MCF 10A (cell line): ENCODE measurements around the gene PCBP1. TPM values are rescaled to one million over a fixed set of nuclear protein-coding genes. Genes with fewer than 3 reads are reported as not detected.

Experiments used
- BruUV-seq: library from RNA; stranded (reverse); fragments of 400-500 nt; replicated peaks from 2 replicates; lab custom pipeline; 2021; lab: Mats Ljungman, UMichigan
- CTCF ChIA-PET: fragments of 300-600 bp; sonication (Branson Sonifier 250); formaldehyde crosslinking; extraction: SDS; loops from one replicate; lab custom pipeline; 2021; ENCODE audit warnings: antibody characterized with exemption, inconsistent platforms; lab: Yijun Ruan, JAX
- POLR2A ChIA-PET: fragments of 300-600, 350-650 bp; sonication (Branson Sonifier 250); formaldehyde crosslinking; extraction: SDS; loops from one replicate; lab custom pipeline; 2020; ENCODE audit warnings: antibody characterized with exemption, inconsistent platforms; lab: Yijun Ruan, JAX
- DNase-seq: peaks from one replicate; pipeline ENCODE4 v3.0.0-alpha.2; 2018; ENCODE audit not compliant: unreplicated experiment
- H3K27ac Mint-ChIP-seq: one replicate; pipeline ENCODE4 v1.8.0; 2022; ENCODE audit warnings: mild to moderate bottlenecking, low read depth, mixed read lengths; ENCODE audit not compliant: unreplicated experiment
- H3K27me3 Mint-ChIP-seq: one replicate; pipeline ENCODE4 v1.8.0; 2022; ENCODE audit warnings: mixed read lengths; ENCODE audit not compliant: insufficient read depth, unreplicated experiment
- H3K36me3 Mint-ChIP-seq: one replicate; pipeline ENCODE4 v1.8.0; 2022; ENCODE audit warnings: mild to moderate bottlenecking, moderate library complexity, mixed read lengths; ENCODE audit not compliant: insufficient read depth, unreplicated experiment
- H3K4me1 Mint-ChIP-seq: one replicate; pipeline ENCODE4 v1.8.0; 2022; ENCODE audit warnings: mixed read lengths; ENCODE audit not compliant: insufficient read depth, unreplicated experiment
- H3K4me3 Mint-ChIP-seq: one replicate; pipeline ENCODE4 v1.8.0; 2022; ENCODE audit warnings: mild to moderate bottlenecking, moderate library complexity, mixed read lengths; ENCODE audit not compliant: unreplicated experiment
- H3K9me3 Mint-ChIP-seq: one replicate; pipeline ENCODE4 v1.8.0; 2022; ENCODE audit warnings: mixed read lengths; ENCODE audit not compliant: unreplicated experiment
- CTCF ChIP-seq: fragments of 200-600 bp; IDR thresholded peaks from one replicate; pipeline ENCODE4 v1.8.0; 2022; ENCODE audit warnings: antibody characterized with exemption, mild to moderate bottlenecking; ENCODE audit not compliant: unreplicated experiment
- intact Hi-C: fragments of 100-400 bp; cut with micrococcal nuclease; formaldehyde crosslinking; loops from 2 replicates; pipeline ENCODE4 v1.14.1; 2022
- total RNA-seq: library from RNA; stranded (reverse); gene quantifications from 2 replicates; pipeline ENCODE4 v1.2.3, GENCODE V29; 2022

PCBP1 gene
- total RNA-seq, 1 experiment from 2014 or later = 259 TPM

- Mint-ChIP-seq H3K4me3 (no peak overlapping the region), H3K36me3 (peaks cover 58% of the 10 kb centered on the region), H3K27me3 (no peaks in the 10 kb centered on the region), H3K27ac (no peak overlapping the region), H3K9me3 (no peaks in the 10 kb centered on the region), H3K4me1 (peaks cover 11% of the 10 kb centered on the region)
- intact Hi-C loops = no loop called here
- no peak for TF ChIP-seq CTCF
- ChIA-PET CTCF (interaction anchor here (0.6 to 0.8 kb wide), 5 partner anchors 7 to 261 kb away, joined by 3 read pairs; no protein-coding TSS in a partner anchor), POLR2A (interaction anchor here (0.6 to 14.0 kb wide), 5 partner anchors 9 to 354 kb away, joined by 3 to 319 read pairs (median 4); partner anchors contain the start of gene MXD1)
- no peak for DNase-seq
- no TSS peak for BruUV-seq
Measured at GRCh38 chr2:70078384-70078783, 8.9 kb upstream of the PCBP1 start.

- no peak for TF ChIP-seq CTCF
- CTCF ChIA-PET = interaction anchor here (1.3 to 3.0 kb wide), 2 partner anchors 10 to 170 kb away, joined by 4 to 27 read pairs; no protein-coding TSS in a partner anchor
- DNase-seq = no peak
- no peaks in the 10 kb centered on the region for H3K9me3 Mint-ChIP-seq
- POLR2A ChIA-PET = interaction anchor here (0.7 to 14.0 kb wide), 5 partner anchors 10 to 166 kb away, joined by 3 to 319 read pairs (median 13); partner anchors contain the start of gene MXD1
- no TSS peak for BruUV-seq
- H3K4me1 Mint-ChIP-seq = peaks cover 33% of the 10 kb centered on the region
- intact Hi-C loops = no loop called here
- peaks cover 45% of the 10 kb centered on the region for H3K36me3 Mint-ChIP-seq
- no peak overlapping the region for H3K4me3 Mint-ChIP-seq
- H3K27me3 Mint-ChIP-seq = no peaks in the 10 kb centered on the region
- H3K27ac Mint-ChIP-seq = peak overlapping the region; percentile 82
Measured at GRCh38 chr2:70080610-70081200, 6.6 kb upstream of the PCBP1 start.

- intact Hi-C loops = no loop called here
- no peak for DNase-seq
- BruUV-seq = no TSS peak
- Mint-ChIP-seq H3K27ac (peak overlapping the region; percentile 82), H3K9me3 (no peaks in the 10 kb centered on the region), H3K27me3 (no peaks in the 10 kb centered on the region), H3K4me1 (peaks cover 33% of the 10 kb centered on the region), H3K36me3 (peaks cover 40% of the 10 kb centered on the region), H3K4me3 (no peak overlapping the region)
- POLR2A ChIA-PET = interaction anchor here (0.7 to 14.0 kb wide), 5 partner anchors 10 to 217 kb away, joined by 3 to 319 read pairs (median 13); partner anchors contain the start of gene MXD1
- TF ChIP-seq CTCF = no peak
- CTCF ChIA-PET = interaction anchor here (0.6 to 3.0 kb wide), 3 partner anchors 10 to 222 kb away, joined by 3 to 27 read pairs (median 4); no protein-coding TSS in a partner anchor
Measured at GRCh38 chr2:70081221-70081620, 6.1 kb upstream of the PCBP1 start.
